ENCODE data around the gene MRPL38.

MRPL38 gene

GRCh38 chr17:75919611-75920010 lies 14.9 kb upstream of the MRPL38 start:
- no peak for DNase-seq (ENCODE audit: low read depth)

GRCh38 chr17:75917917-75918445 lies 13.3 kb upstream of the MRPL38 start:
- no peak for DNase-seq (ENCODE audit: low read depth)

GRCh38 chr17:75917141-75917916 lies 12.6 kb upstream of the MRPL38 start:
- no peak for DNase-seq (ENCODE audit: low read depth)

GRCh38 chr17:75915268-75915667 lies 10.6 kb upstream of the MRPL38 start:
- no peak for DNase-seq (ENCODE audit: low read depth)

DNA sequence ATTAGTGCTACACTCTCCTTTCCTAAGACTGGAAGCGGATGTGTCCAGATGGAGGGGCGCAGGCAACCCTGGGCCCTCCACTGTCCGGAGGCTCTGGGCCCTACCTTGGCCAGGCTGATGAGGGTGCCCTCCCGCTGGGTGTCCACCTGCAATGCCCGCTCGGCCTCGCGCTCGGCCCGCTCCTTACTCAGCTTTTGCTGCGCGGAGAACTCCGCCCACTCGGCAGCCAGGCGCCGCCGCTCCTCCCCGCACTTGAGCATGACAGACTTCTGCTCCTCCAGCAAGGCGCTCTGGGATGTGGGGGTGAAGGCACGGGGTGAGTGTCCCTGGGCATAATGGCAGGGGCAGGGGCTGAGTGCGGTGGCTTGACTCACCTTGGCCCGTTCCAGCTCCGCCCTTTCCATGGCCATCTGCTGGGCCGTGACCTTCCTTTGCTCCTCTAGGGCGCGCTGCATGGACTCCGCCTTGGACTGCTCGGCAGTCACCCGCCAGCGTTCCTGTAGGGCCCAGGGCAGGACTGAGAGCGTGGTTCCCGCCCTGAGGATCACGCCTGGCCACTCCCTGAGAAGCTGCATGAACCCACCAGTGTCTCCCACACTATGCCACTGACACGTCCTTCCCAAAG lies 10.1 kb upstream of the MRPL38 start:
- no peak for DNase-seq (ENCODE audit: low read depth)

DNA sequence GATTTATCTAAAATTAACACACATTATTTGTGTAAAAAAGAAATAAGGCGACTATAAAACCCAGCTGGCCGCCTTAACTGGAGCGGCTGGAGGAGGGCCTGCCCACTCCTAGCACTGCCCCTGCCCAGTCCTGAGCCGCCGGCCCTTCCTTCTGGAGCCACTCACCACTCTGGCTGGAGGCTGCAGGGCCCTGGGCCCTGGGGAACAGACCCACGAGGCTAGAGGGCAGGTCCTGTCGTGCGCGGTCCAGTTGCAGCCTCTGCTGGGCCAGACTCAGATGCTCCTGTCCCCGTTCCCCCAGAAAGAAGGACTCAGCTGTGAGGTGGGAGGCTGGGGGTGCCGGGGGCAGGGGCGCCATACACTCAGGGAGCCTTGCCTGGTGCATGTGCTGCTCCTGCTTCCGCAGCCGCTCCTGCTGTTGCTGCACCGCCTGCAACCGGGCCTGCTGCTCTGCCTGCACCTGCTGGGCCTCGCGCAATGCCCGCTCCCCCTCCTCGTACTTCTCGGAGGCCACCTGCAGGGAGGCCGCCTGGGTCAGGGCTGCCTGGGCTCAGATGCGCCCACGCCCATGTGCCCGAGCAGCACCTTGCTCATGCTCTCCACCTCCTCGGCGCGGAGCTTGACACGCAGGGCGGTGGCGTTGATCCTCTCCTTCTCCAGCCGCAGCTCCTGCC lies 9.0 kb upstream of the MRPL38 start:
- no peak for DNase-seq (ENCODE audit: low read depth)

DNA sequence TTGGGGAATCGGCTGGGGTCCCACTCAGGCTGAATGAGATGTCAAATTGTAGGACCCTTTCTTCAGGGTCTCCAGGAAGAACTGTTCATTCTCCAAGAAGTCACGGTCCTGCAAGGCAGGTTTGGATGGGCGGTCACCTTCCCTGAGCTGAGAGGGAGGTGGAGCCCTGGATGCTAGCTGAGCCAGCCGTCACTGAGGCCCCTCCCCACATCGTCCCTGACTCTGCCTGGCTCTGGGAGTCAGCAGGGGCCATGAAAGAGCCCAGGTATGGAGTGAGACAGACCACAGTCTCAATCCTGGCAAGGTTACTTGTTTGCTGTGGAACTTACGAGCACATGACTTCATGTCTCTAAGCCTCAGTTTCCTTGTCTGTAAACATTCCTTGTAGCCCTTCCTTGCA lies 6.0 kb upstream of the MRPL38 start:
- no peak for DNase-seq (ENCODE audit: low read depth)

DNA sequence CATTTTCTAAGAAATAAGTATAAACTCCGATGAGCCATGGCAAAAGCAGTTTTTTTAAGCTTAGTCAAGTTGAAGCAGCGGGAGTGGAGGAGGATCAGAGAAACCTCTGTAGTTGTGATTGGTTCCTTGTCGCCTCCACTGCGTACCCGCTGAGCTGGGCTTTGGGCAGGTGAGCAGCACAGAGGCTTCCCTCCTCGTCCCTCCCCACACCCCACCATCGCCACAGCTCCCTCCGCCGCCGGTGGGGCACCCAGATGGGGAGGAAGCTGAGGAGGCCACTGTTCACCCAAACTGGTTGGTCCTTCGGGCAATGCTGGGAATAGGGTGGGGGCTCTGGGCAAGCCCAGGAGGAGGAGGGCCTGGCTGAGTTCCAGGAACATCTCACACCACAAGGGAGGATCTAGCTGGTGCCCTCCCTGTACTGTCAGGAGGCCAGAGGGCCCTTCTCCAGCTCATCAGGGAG lies 5.2 kb upstream of the MRPL38 start:
- DNase-seq (ENCODE audit: low read depth) = no peak

DNA sequence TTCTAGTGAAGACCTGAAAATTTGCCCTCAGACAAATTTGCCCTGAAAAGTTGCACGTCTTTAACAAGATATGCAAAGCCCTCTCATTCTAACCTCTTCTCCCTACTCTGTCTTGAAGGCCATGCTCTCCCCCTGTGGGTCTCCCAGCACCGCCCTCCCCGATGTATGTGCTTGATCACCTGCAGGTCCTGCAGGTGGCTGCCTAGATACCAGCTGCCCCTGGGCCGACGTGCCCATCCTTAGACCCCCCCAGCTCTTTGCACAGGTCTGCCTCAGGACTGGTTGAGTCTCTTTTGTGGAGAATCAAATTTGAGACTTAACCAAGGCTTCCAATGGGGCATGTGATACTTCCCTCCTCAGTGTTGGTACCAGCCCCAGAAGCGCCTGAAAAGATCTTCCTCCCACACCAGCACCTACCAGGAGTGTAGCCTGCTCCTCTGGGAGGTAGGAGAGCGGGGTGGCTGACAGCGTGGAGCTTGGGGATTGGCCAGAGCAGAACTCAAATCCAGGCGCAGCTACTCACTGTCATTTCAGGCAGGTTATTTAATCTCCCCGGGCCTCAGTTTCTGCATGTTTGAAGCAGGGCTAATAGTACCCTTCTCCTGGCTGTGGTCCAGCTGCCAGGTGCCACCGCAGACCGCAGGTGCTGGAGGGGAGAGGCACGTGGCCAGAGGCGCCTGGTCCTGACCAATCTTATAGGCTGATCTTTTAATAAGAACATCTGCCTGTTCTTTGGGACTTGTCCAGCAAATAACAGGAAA lies 4.5 kb upstream of the MRPL38 start:
- DNase-seq (ENCODE audit: low read depth) = no peak

- no peak for DNase-seq (ENCODE audit: low read depth)
Measured at GRCh38 chr17:75908201-75908600, 3.5 kb upstream of the MRPL38 start.

DNA sequence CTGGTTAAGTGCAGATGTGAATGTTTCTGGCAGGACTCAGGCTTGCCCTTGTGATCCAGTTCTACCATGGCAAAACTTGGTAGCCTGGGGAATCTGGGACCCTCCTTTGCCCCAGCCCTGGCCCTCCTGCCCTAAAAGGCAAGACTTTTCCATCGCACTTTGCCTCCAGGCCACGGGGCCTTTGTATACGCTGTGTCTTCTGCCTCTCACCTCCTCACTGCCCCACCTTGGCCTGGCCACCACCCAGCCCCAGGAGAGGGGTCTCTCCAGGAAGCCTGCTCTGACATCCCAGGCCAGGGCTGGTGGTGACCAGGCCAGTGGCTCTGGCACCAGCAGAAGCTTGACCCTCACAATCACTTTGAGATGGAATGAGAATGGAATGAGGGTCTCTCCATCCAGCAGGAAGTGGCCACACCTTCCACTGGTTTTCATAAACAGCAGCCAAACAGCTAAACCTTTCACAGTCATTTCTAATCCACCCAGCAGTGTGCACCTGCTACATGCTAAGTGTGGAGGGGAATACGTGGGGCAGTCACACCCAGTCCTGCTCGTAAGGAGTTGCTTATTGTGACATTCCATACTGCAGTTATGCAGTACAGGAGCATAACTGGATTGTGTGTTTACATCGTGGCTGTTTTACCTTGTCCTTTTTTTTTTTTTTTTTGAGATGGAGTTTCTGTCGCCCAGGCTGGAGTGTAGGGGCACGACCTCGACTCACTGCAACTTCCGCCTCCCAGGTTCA lies 1.6 kb upstream of the MRPL38 start:
- no peak for DNase-seq (ENCODE audit: low read depth)

DNA sequence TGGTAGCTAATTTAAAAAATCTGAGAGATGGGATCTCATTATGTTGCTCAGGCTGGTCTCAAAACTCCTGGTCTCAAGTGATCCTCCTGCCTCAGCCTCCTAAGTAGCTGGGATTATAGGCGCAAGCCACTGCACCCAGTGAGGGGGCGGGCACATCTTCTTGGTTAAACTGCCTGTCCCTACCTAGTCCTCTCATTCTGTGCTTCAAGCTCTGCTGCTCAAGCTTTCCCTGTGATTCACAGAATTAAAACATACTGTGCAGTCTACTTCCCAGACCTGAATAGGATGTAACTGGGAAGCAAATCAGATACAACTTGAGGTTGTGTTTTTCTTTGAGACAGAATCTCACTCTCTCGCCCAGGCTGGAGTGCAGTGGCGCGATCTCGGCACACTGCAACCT lies 2.3 kb downstream of the MRPL38 start:
- DNase-seq (ENCODE audit: low read depth) = no peak

GRCh38 chr17:75901727-75902126 lies 3.0 kb downstream of the MRPL38 start:
- no peak for DNase-seq (ENCODE audit: low read depth)

DNA sequence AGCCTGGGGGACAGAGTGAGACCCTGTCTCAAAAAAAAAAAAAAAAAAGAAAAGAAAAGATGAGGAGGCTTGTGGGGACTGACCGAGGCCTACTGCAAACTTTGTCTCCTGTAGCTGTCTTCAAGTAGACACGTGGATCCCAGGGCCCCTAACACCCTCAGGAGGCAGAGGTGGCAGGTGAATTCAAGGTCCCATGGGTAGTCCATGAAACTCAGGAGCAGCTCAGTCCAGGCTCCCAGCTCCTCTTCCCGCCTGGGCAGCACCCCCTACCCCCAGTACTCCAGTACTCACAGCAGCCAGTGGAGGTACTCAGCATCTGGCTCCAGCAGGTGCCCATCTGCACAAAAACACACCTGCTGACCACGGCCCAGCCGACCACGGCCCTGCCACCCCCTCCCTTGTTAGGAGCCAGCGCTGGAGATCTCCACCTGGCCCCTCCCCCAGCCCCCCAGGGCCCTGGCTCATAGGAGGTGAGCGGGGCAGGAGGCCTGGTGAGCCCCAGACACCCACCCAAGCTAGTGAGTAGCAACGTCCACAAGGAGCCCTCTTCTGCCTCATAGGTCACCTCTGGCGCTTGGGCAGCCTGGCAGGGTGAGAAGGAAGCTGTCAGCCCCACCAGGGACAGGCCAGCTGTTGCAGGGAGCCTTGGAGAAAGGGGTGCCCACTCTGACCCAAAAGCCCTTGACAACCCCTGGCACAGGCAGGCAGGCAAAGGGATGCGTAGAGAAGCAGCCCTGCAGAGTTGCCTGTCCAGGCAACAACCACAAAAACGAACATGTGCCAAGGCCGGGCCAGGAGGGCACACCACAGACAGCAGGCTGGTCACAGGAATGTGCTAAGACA lies 3.8 kb downstream of the MRPL38 start:
- no peak for DNase-seq (ENCODE audit: low read depth)

GRCh38 chr17:75899767-75900468 lies 4.8 kb downstream of the MRPL38 start:
- DNase-seq (ENCODE audit: low read depth) = no peak

DNA sequence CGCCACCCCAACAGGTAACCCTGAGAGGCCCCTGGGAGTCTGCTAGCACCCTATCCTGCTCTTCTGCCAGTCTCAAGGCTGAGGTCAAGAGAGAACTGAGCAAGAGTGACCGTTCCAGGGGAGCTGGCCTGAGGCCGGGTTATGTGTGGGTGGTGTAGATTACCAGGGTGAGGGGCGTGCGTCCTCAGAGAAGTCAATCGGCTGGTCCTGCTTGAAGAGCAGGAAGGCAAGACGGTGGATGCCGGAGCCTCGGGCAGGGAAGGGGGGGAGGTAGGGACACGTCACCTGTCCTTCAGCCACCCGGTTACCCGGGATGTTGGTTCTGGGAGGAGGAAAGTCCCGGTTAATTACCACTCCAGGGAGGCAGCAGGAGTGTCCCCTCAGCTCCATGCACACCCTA lies 5.3 kb downstream of the MRPL38 start:
- no peak for DNase-seq (ENCODE audit: low read depth)

GRCh38 chr17:75898791-75899190 lies 5.9 kb downstream of the MRPL38 start:
- DNase-seq (ENCODE audit: low read depth) = no peak

- DNase-seq (ENCODE audit: low read depth) = no peak
Measured at GRCh38 chr17:75898065-75898464, 6.6 kb downstream of the MRPL38 start.

GRCh38 chr17:75897160-75898019 lies 7.3 kb downstream of the MRPL38 start:
- no peak for DNase-seq (ENCODE audit: low read depth)
